IPS-15b (cell line): Measurements from ENCODE around the gene ZNF132.
A peak's percentile ranks its signal among the peaks of the same experiment; 100 is the strongest.
"Not testable (repeated sequence)": the region's sequence is repeated elsewhere in the genome, so short reads cannot be mapped to it uniquely, and the experiment has no call there.

ENCODE experiments used
- H3K27me3 ChIP-seq: one replicate; pipeline ENCODE4 v1.6.1; 2013; ENCODE audit warnings: low read length; ENCODE audit not compliant: control insufficient read depth, insufficient read depth
- H3K36me3 ChIP-seq: one replicate; pipeline ENCODE4 v1.6.1; 2013; ENCODE audit warnings: low read length; ENCODE audit not compliant: control insufficient read depth, insufficient read depth
- H3K4me1 ChIP-seq: one replicate; pipeline ENCODE4 v1.6.1; 2013; ENCODE audit warnings: mild to moderate bottlenecking, low read length; ENCODE audit not compliant: control insufficient read depth, insufficient read depth
- H3K4me3 ChIP-seq: one replicate; pipeline ENCODE4 v1.5.1; 2013; ENCODE audit warnings: low read depth, low read length
- H3K9ac ChIP-seq: one replicate; pipeline ENCODE4 v1.6.1; 2013; ENCODE audit warnings: low read depth, mild to moderate bottlenecking, low read length
- H3K9me3 ChIP-seq: one replicate; pipeline ENCODE4 v1.6.1; 2013; ENCODE audit warnings: mild to moderate bottlenecking, low read length; ENCODE audit not compliant: control insufficient read depth, insufficient read depth

ZNF132 gene

DNA sequence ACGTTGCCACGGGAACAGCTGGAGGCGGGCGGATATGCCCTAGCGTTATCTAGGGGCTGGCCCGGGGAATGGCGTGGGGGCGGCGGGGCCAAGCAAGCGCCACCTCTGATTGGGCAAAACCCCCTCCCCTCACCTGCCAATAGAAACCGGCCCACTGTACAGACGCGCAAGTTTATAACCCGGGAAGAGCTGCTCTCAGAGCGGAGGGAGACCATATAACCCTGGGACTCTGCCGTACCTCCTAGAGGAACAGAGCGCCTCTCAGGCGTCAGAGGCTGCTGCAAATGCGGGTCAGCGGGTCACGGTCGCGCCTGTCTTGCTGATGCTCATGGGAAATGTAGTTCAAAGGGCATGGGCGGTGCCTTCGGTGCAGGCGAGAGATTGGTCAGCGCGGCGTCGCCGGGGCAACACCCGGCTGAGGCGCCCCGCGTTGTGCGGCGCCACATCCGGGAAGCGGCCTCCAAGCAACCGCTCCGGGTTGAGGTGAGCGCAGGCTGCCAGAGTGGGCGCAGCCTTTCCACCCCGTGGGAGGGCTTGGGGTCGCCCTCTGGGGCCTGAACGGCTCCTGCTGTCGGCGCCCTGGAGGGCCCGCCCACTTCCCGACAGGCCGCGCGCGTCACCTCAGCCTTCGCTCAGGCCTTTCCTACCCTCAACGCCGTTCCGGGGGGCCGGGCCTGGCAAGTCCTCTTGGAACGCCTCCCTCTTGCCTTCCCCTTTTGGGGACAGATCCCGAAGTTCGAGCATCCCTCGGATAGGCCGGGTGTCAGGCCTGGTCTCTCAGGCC is 36.0 kb upstream of the ZNF132 start, which contains the start of gene ZNF446:
ZNF446 (plus strand) TSS at position 639 of the 784 bp plus-strand sequence. CDS start 867 bp downstream, outside the sequence.
- Histone ChIP-seq H3K4me1 (peaks cover 2% of the 10 kb centered on the region), H3K27me3 (no peaks in the 10 kb centered on the region), H3K9ac (peak within 1 kb of the TSS; percentile 85), H3K36me3 (peaks cover 11% of the 10 kb centered on the region), H3K9me3 (no peaks in the 10 kb centered on the region), H3K4me3 (peak within 1 kb of the TSS; percentile 91)

DNA sequence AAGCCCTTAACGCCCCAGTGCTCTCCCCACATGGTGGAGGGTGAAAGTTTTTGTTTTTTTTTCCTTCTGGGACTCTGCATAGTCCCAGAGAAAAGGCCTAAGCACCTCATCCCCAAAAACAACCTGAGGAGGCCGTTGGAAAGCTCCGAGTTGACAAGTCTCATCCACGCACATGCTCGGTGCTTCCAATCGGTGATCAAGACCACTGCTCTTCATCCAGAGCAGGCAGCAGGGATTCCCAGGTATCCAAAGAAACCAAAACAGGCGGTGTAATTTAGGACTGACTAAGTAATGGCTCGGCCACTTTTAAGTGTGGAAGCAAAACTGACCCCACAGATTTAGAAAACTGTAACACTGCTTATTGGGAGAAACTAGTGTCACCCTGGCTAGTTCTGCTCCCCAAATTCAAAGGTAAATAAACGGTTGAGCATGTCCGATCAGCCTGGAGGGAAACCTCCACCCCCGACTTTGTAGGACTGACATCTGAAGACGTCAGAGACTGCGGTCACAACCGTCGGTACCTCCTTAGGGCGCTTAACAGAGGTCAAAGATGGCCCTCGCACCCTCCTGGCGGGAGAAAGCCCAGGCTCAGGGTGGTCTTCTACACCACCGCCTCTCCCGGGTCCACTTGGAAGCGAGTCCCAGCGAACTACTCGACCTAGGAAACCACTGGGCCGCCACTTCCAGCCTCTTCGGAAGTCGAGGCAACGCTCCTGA is 35.2 kb upstream of the ZNF132 start:
- H3K9ac ChIP-seq, result peak overlapping the region; percentile 16
- H3K36me3 ChIP-seq, result peaks cover 13% of the 10 kb centered on the region
- no peaks in the 10 kb centered on the region for H3K9me3 ChIP-seq
- no peaks in the 10 kb centered on the region for H3K27me3 ChIP-seq
- peaks cover 2% of the 10 kb centered on the region for H3K4me1 ChIP-seq
- H3K4me3 ChIP-seq, result peak overlapping the region; percentile 91

DNA sequence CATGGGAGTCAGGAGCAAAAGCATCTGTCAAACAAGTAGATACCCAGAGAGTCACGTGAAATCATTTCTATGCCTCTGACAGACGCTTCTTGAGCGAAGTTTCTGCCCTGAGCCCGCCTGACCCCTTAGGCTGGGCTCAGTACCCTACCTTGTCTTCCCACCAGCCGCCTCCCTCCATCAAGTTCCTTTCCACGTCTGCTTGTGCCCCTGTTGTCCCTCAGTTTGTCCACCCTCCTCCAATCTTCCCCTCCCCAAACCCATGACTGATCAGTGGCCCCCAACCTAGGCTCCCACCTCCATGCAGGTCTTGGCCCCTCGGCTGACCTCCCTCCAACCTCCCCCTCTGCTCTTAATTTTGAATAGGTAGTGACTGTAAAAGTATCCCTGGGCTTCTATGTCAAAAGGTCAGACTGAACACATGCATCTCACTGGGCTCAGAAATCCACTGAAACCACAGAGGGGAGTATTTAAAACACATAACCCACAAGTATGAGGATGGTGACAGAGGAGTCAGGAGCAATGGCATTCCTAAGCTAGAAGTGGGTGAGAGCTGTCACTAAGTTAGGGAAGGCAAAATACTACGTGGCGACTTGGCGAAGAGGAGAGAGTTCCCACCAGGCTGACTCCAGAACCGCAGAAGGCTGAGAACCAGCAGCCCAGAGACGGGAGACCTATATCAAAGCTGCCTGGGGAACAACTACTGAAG is 34.5 kb upstream of the ZNF132 start:
- Histone ChIP-seq H3K36me3 (peaks cover 12% of the 10 kb centered on the region), H3K27me3 (no peaks in the 10 kb centered on the region), H3K9ac (no peak overlapping the region), H3K4me1 (peaks cover 2% of the 10 kb centered on the region), H3K9me3 (no peaks in the 10 kb centered on the region), H3K4me3 (no peak overlapping the region)

DNA sequence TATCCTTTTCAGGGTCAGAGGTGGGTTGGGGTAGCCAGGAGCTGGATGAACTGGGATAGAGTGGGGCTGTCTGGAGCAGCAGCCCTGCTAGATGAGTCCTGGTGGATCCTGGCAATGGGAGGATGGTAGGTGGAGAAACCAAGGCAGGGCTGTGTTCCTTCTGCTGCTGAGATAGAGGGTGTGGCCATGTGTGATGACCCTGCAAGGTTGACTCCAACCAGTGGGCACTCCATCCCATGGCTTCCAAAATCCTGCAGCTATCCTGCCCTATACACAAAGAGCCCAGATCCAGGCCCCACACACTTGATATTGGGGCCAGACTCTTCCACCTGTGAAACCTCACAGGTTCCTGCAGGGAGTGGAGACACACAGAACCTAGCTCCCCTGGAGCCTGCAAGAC is 33.8 kb upstream of the ZNF132 start:
- no peak overlapping the region for H3K4me3 ChIP-seq

DNA sequence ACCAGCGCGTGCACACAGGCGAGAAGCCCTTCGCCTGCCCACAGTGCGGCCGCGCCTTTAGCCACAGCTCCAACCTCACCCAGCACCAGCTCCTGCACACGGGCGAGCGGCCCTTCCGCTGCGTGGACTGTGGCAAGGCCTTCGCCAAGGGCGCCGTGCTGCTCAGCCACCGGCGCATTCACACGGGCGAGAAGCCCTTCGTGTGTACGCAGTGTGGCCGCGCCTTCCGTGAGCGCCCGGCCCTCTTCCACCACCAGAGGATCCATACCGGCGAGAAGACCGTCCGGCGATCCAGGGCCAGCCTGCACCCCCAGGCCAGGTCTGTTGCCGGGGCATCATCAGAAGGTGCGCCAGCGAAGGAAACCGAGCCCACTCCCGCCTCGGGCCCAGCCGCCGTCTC is 31.8 kb upstream of the ZNF132 start:
- H3K36me3 ChIP-seq, result peaks cover 12% of the 10 kb centered on the region
- no peaks in the 10 kb centered on the region for H3K27me3 ChIP-seq
- H3K4me1 ChIP-seq, result peaks cover 3% of the 10 kb centered on the region
- no peak overlapping the region for H3K4me3 ChIP-seq
- no peak overlapping the region for H3K9ac ChIP-seq
- no peaks in the 10 kb centered on the region for H3K9me3 ChIP-seq

More for the DNA sequence above, 33.8 kb upstream of the ZNF132 start:
- Histone ChIP-seq H3K27me3 (no peaks in the 10 kb centered on the region), H3K36me3 (peaks cover 12% of the 10 kb centered on the region), H3K9me3 (no peaks in the 10 kb centered on the region), H3K4me1 (peaks cover 2% of the 10 kb centered on the region), H3K9ac (no peak overlapping the region)

DNA sequence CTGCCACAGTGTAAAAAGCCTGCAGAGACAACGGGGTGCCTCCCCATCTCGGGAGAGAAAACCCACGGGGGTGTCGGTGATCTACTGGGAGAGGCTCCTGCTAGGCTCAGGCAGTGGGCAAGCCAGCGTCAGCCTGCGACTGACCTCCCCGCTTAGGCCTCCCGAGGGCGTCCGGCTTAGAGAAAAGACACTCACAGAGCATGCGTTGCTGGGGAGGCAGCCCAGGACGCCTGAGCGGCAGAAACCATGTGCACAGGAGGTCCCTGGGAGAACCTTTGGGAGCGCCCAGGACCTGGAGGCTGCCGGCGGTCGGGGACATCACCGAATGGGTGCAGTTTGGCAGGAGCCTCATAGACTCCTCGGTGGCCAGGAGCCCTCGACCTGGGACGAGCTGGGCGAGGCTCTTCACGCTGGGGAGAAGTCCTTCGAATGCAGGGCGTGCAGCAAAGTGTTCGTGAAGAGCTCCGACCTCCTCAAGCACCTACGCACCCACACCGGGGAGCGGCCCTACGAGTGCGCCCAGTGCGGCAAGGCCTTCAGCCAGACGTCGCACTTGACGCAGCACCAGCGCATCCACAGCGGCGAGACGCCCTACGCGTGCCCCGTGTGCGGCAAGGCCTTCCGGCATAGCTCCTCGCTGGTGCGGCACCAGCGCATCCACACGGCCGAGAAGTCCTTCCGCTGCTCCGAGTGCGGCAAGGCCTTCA is 31.0 kb upstream of the ZNF132 start:
- H3K4me1 ChIP-seq, H3K9ac ChIP-seq, H3K4me3 ChIP-seq, H3K27me3 ChIP-seq, H3K9me3 ChIP-seq: not testable (repeated sequence)
- peaks cover 12% of the 10 kb centered on the region for H3K36me3 ChIP-seq

DNA sequence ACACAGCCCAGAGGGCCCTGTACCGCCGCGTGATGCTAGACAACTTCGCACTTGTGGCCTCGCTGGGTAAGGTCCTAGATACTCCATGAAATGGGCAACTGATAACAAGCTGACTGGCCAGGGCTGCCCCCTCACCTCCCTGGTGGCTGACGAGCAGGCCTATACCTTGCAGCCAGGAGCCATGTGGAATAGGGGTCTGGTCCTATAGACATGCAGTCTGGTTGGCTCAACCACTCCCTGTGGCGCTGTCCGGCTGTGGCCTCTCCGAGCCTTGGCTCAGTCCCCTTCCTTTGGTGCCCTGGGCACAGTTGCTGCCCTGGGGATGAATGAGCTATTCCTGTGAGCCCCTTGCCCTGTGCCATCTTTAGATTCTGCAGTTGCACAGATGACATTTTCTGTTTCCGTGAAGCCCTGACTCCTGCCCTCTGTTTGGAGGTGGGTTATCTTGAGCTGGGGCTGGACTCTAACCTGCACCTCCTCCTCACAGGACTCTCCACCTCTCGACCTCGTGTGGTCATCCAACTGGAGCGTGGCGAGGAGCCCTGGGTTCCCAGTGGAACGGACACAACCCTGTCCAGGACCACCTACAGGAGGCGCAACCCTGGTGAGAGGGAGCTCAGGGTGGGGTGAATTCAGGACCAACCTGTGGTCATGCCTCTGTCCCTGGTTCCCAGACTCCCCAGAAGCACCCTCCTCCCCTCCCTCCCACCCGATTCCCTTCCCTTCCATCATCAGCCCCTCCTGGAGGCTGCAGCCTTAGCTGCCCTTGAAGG is 29.5 kb upstream of the ZNF132 start:
- Histone ChIP-seq H3K36me3 (peaks cover 12% of the 10 kb centered on the region), H3K9me3 (no peaks in the 10 kb centered on the region), H3K9ac (no peak overlapping the region), H3K4me1 (peaks cover 3% of the 10 kb centered on the region), H3K27me3 (peaks cover 5% of the 10 kb centered on the region), H3K4me3 (no peak overlapping the region)

DNA sequence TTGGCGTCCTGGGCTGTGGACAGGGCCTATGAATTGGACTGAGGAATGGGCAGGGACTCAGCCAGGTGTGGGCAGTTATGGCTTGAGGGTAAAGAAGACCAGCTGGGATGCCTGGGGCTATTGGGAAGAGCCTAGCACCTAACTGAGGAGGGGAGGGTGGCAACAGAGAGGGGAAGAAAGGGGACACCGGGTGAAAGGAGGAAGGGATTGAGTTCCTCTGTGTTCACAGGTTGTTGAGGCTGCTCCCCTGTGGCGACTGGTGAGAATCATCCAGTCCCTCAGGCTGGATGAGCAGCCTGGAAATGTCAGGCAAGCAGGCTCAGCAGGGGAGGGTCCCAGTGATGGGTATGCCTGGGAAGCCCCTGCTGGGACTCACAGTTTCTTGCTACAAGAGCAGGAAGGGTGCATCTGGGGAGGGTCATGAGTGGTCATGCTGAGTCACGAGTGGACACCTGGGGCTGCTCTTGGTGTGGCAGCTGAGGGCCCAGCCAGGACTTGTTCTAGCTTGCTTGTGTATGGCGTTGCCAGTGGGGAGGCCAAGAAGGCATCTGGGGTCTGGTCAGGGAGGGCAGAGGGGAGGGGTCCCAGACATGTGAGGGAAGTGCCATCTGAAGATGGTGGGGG is 28.4 kb upstream of the ZNF132 start:
- H3K27me3 ChIP-seq, result peaks cover 5% of the 10 kb centered on the region
- H3K9me3 ChIP-seq, result no peaks in the 10 kb centered on the region
- H3K9ac ChIP-seq, result no peak overlapping the region
- H3K4me1 ChIP-seq, result peaks cover 3% of the 10 kb centered on the region
- H3K4me3 ChIP-seq, result peak overlapping the region; percentile 13
- peaks cover 12% of the 10 kb centered on the region for H3K36me3 ChIP-seq

DNA sequence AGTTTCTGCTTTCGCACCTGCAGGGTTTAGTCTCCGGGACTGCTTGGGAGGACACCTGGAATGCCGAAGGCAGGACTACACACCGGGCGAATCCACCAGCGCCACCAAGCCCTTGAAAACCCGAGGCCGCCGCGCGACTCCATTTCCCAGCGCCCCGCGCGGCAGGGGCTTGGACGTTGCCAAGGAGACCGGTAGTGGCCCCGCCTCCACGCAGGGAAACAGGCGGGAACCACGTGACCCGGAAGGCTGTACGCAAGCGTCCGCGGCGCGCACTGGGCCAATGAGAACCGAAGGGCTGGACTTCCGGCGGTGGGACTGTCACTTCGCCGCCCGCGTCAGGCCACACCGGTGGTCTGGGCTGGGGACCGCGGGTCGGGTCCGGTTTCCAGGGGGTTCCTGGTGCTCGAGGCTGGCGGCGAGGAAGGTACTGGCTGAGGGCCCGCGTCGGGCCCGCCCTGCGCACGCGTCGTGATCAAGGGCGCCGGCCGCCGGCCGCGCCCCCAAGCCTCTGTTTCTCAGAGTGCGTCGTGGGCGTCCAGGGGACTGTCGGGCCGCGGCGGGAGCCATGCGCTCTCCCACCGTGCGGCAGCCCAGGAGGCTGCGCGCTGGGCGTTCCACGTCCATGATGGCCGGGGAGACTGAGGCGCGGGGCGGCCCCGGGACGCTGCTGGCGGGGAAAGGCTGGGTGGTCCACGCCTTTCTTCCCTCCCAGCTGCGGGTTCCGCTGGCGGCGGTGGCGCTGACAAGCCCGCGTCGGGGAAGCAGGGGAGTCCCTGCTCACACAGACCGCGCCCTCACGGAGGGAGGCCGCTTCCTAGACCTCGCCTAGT is 27.0 kb upstream of the ZNF132 start, which contains the start of gene ZNF324:
ZNF324 (plus strand) TSS at position 321 of the 830 bp plus-strand sequence. CDS start 2,106 bp downstream, outside the sequence.
- peaks cover 5% of the 10 kb centered on the region for H3K27me3 ChIP-seq
- peak within 1 kb of the TSS; percentile 49 for H3K4me3 ChIP-seq
- peaks cover 3% of the 10 kb centered on the region for H3K4me1 ChIP-seq
- no peaks in the 10 kb centered on the region for H3K9me3 ChIP-seq
- peaks cover 8% of the 10 kb centered on the region for H3K36me3 ChIP-seq
- H3K9ac ChIP-seq, result no peak within 1 kb of the TSS
